ENCODE measurements around the gene SAXO1. TPM values are rescaled to one million over a fixed set of nuclear protein-coding genes. Genes with fewer than 3 reads are reported as not detected.

SAXO1 gene
- total RNA-seq, 1 experiment from 2014 or later: not detected

- TF ChIP-seq, protein P1, sequence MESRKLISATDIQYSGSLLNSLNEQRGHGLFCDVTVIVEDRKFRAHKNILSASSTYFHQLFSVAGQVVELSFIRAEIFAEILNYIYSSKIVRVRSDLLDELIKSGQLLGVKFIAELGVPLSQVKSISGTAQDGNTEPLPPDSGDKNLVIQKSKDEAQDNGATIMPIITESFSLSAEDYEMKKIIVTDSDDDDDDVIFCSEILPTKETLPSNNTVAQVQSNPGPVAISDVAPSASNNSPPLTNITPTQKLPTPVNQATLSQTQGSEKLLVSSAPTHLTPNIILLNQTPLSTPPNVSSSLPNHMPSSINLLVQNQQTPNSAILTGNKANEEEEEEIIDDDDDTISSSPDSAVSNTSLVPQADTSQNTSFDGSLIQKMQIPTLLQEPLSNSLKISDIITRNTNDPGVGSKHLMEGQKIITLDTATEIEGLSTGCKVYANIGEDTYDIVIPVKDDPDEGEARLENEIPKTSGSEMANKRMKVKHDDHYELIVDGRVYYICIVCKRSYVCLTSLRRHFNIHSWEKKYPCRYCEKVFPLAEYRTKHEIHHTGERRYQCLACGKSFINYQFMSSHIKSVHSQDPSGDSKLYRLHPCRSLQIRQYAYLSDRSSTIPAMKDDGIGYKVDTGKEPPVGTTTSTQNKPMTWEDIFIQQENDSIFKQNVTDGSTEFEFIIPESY (IDR thresholded peaks at IDR 0.05; ENCODE audit: extremely low read depth, insufficient replicate concordance, low read length): no peak
- no peak for TF ChIP-seq ZNF274 (IDR thresholded peaks at IDR 0.05; ENCODE audit: low read depth, low read length)
- TF ChIP-seq ATF3 (IDR thresholded peaks at IDR 0.05): no peak
- no peak for TF ChIP-seq JUND (IDR thresholded peaks at IDR 0.05)
- TF ChIP-seq CBX3 (IDR thresholded peaks at IDR 0.05; ENCODE audit: low read depth): no peak
- TF ChIP-seq FOSL1 (IDR thresholded peaks at IDR 0.05; ENCODE audit: low read depth): no peak
- TF ChIP-seq, protein P2, sequence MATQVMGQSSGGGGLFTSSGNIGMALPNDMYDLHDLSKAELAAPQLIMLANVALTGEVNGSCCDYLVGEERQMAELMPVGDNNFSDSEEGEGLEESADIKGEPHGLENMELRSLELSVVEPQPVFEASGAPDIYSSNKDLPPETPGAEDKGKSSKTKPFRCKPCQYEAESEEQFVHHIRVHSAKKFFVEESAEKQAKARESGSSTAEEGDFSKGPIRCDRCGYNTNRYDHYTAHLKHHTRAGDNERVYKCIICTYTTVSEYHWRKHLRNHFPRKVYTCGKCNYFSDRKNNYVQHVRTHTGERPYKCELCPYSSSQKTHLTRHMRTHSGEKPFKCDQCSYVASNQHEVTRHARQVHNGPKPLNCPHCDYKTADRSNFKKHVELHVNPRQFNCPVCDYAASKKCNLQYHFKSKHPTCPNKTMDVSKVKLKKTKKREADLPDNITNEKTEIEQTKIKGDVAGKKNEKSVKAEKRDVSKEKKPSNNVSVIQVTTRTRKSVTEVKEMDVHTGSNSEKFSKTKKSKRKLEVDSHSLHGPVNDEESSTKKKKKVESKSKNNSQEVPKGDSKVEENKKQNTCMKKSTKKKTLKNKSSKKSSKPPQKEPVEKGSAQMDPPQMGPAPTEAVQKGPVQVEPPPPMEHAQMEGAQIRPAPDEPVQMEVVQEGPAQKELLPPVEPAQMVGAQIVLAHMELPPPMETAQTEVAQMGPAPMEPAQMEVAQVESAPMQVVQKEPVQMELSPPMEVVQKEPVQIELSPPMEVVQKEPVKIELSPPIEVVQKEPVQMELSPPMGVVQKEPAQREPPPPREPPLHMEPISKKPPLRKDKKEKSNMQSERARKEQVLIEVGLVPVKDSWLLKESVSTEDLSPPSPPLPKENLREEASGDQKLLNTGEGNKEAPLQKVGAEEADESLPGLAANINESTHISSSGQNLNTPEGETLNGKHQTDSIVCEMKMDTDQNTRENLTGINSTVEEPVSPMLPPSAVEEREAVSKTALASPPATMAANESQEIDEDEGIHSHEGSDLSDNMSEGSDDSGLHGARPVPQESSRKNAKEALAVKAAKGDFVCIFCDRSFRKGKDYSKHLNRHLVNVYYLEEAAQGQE (IDR thresholded peaks at IDR 0.05; ENCODE audit: low read depth): no peak
- no peak for TF ChIP-seq EGR1 (IDR thresholded peaks at IDR 0.05; ENCODE audit: low read depth)
- TF ChIP-seq SIN3A (IDR thresholded peaks at IDR 0.05; ENCODE audit: low read depth): no peak
- no peak for TF ChIP-seq ZFX (IDR thresholded peaks at IDR 0.05)
- no peak for TF ChIP-seq MAX (IDR thresholded peaks at IDR 0.05)
- no peak for TF ChIP-seq SP1 (IDR thresholded peaks at IDR 0.05; ENCODE audit: low read depth)
- no peak for TF ChIP-seq EZH2phosphoT487 (IDR thresholded peaks at IDR 0.05; ENCODE audit: borderline replicate concordance)
- TF ChIP-seq YY1 (IDR thresholded peaks at IDR 0.05; ENCODE audit: extremely low read depth, insufficient replicate concordance, low read depth, low read length): no peak
- no peak for TF ChIP-seq TCF7L2 (IDR thresholded peaks at IDR 0.05; ENCODE audit: borderline replicate concordance, extremely low read depth, insufficient read depth, insufficient read length)
- TF ChIP-seq CEBPB (IDR thresholded peaks at IDR 0.05; ENCODE audit: low read depth): no peak
- TF ChIP-seq ELF1 (IDR thresholded peaks at IDR 0.05; ENCODE audit: borderline replicate concordance, low read depth): no peak
- TF ChIP-seq EZH2 (IDR thresholded peaks at IDR 0.05): no peak
- TF ChIP-seq CTCF (IDR thresholded peaks at IDR 0.05 in 2 of 3, conservative IDR thresholded peaks at IDR 0.05 in 1 of 3; ENCODE audit: borderline replicate concordance in 1 of 3, insufficient read depth in 1 of 3, low read depth in 2 of 3, low read length in 2 of 3): no peak
- Histone ChIP-seq H3K9ac (ENCODE audit: low read length) (no peak overlapping the region), H4K20me1 (ENCODE audit: insufficient read depth) (no peaks in the 10 kb centered on the region), H3K9me3 (ENCODE audit: control insufficient read depth in 1 of 2, insufficient read depth in 1 of 2, low read depth in 1 of 2, low read length in 2 of 2) (no peaks in the 10 kb centered on the region), H3K9me2 (ENCODE audit: insufficient read depth) (no peaks in the 10 kb centered on the region), H2AFZ (ENCODE audit: low read depth, low read length, poor library complexity, severe bottlenecking) (no peak overlapping the region), H3K27me3 (ENCODE audit: insufficient read depth, low read length) (peaks cover 5% of the 10 kb centered on the region), H3K4me3 (replicated peaks in 1 of 2; ENCODE audit: low read depth in 1 of 2, low read length in 2 of 2) (no peak overlapping the region), H3K36me3 (ENCODE audit: control insufficient read depth in 1 of 2, insufficient read depth in 2 of 2, low read length in 2 of 2) (no peaks in the 10 kb centered on the region), H3K4me2 (ENCODE audit: low read length) (no peak overlapping the region), H3K79me2 (ENCODE audit: insufficient read depth, low read length) (no peaks in the 10 kb centered on the region), H3K27ac (ENCODE audit: low read depth, low read length) (no peak overlapping the region), H3K4me1 (ENCODE audit: control insufficient read depth in 1 of 2, insufficient read depth in 2 of 2, low read length in 2 of 2) (no peaks in the 10 kb centered on the region)
- DNase-seq (ENCODE audit: low read depth, low spot score) (no peak), ATAC-seq (no peak)
- intact Hi-C loops (cut with micrococcal nuclease): no loop called here
- ChIA-PET RAD21 (ENCODE audit: low non-redundant PET in 1 of 2, low total read pairs in 2 of 2, uncharacterized antibody in 2 of 2, unreplicated experiment in 2 of 2) (no interaction called here), CTCF (no interaction called here), POLR2A (no interaction called here)
- no TSS peak for BruUV-seq (replicated peaks)
Observed at GRCh38 chr9:18982262-18982620, 50.8 kb downstream of the SAXO1 start.

Data from HCT116 (cell line).